HFFc6 (cell line): Measurements from ENCODE around the gene GPX3. TPM values are rescaled to one million over a fixed set of nuclear protein-coding genes. Genes with fewer than 3 reads are reported as not detected.

Experiments
- DNase-seq: peaks from one replicate; pipeline ENCODE4 v3.0.0-alpha.2; 2018
- H3K27ac Mint-ChIP-seq: 2 replicates; pipeline ENCODE4 v1.8.0; 2020; ENCODE audit warnings: mild to moderate bottlenecking, mixed read lengths
- H3K27me3 Mint-ChIP-seq: 2 replicates; pipeline ENCODE4 v1.8.0; 2021; ENCODE audit warnings: mild to moderate bottlenecking, moderate library complexity, mixed read lengths; ENCODE audit not compliant: insufficient read depth
- H3K36me3 Mint-ChIP-seq: 2 replicates; pipeline ENCODE4 v1.8.0; 2021; ENCODE audit warnings: low read depth, mixed read lengths
- H3K4me1 Mint-ChIP-seq: 2 replicates; pipeline ENCODE4 v1.8.0; 2020; ENCODE audit warnings: low read depth, mixed read lengths
- H3K4me3 Mint-ChIP-seq: 2 replicates; pipeline ENCODE4 v1.8.0; 2020; ENCODE audit warnings: mild to moderate bottlenecking, moderate library complexity, mixed read lengths
- H3K9me3 Mint-ChIP-seq: 2 replicates; pipeline ENCODE4 v1.8.0; 2020; ENCODE audit warnings: mild to moderate bottlenecking, mixed read lengths
- total RNA-seq, 6 experiments: library from RNA; stranded (reverse); fragmentation: NEBNext Ultra II Directional; extraction: Animal tissue kit (Norgen Biotek cat#: 25700); gene quantifications; 2 replicates in 1 of 6; 3 replicates in 5 of 6; pipeline ENCODE4 v1.2.3, GENCODE V29; 2021
- TF ChIP-seq, protein P1 (sequence below): fragments of 200-600 bp; sonication (generic); IDR thresholded peaks from 2 replicates; pipeline ENCODE4 v1.5.0; 2021; ENCODE audit warnings: antibody characterized with exemption, mild to moderate bottlenecking

The GPX3 gene
- total RNA-seq, 6 experiments from 2014 or later, result 0.66 to 1.2 (median 0.77) TPM

DNA sequence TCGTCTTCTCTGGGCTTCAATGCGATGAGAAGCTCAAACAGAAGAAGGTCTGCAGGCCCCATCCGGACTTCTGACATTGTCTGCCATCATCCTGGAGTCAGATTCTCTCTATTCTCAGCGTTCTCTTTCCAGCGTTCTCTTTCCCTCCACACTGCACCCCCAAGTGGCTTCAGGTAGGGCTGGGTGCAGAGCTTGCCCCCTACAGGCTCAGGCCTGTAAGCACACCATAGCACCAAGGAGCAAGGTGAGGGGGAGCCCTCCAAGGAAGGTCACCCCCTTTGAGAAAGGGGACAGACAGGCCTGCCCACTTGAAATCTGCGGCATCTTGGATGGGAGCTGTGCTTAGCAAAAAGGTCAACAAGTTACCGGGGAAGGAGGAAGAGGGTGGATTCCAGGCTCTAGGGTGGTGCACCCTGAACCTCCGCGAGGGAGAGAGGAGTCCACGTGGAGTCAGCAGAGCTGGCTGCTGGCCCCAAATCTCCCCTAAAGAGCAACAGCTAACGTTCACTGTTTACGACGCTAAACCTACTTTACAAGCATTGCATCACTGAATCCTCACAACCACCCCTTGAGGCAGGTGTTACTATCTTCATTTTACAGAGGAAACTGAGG lies 27.5 kb downstream of the GPX3 start:
- H3K36me3 Mint-ChIP-seq, result peaks cover 19% of the 10 kb centered on the region

DNA sequence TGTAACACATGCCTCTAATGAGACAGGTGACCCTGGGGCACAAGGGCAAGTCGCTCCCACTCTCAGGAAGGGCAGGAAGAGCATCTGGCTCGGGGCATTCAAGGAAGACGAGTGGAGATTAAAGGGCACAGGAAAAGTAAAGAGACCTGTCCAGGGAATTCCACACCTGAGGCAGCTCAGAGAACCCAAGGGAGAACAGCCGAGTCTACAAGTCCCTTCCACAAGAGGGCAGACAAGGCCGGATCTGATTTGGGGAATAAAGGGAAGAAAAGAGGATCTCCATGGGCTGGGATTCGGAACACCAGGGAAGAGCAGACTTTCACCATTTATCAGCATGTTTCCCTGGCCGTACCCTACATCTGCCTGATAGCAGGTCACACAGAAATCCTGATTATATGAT lies 28.1 kb downstream of the GPX3 start:
- no peaks in the 10 kb centered on the region for H3K9me3 Mint-ChIP-seq
- H3K27ac Mint-ChIP-seq, result no peak overlapping the region
- peaks cover 16% of the 10 kb centered on the region for H3K36me3 Mint-ChIP-seq
- DNase-seq, result peak; percentile 29
- H3K4me1 Mint-ChIP-seq, result peaks cover 14% of the 10 kb centered on the region
- no peaks in the 10 kb centered on the region for H3K27me3 Mint-ChIP-seq
- TF ChIP-seq, protein P1, sequence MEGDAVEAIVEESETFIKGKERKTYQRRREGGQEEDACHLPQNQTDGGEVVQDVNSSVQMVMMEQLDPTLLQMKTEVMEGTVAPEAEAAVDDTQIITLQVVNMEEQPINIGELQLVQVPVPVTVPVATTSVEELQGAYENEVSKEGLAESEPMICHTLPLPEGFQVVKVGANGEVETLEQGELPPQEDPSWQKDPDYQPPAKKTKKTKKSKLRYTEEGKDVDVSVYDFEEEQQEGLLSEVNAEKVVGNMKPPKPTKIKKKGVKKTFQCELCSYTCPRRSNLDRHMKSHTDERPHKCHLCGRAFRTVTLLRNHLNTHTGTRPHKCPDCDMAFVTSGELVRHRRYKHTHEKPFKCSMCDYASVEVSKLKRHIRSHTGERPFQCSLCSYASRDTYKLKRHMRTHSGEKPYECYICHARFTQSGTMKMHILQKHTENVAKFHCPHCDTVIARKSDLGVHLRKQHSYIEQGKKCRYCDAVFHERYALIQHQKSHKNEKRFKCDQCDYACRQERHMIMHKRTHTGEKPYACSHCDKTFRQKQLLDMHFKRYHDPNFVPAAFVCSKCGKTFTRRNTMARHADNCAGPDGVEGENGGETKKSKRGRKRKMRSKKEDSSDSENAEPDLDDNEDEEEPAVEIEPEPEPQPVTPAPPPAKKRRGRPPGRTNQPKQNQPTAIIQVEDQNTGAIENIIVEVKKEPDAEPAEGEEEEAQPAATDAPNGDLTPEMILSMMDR, result peak; percentile 59; the same call in 1 of the 2 replicates
- no peak overlapping the region for H3K4me3 Mint-ChIP-seq

More for the DNA sequence above, 27.5 kb downstream of the GPX3 start:
- Mint-ChIP-seq H3K9me3 (no peaks in the 10 kb centered on the region), H3K27me3 (no peaks in the 10 kb centered on the region), H3K4me1 (peaks cover 14% of the 10 kb centered on the region), H3K27ac (no peak overlapping the region), H3K4me3 (no peak overlapping the region)
- TF ChIP-seq, protein P1, result peak; percentile 80
- no peak for DNase-seq

DNA sequence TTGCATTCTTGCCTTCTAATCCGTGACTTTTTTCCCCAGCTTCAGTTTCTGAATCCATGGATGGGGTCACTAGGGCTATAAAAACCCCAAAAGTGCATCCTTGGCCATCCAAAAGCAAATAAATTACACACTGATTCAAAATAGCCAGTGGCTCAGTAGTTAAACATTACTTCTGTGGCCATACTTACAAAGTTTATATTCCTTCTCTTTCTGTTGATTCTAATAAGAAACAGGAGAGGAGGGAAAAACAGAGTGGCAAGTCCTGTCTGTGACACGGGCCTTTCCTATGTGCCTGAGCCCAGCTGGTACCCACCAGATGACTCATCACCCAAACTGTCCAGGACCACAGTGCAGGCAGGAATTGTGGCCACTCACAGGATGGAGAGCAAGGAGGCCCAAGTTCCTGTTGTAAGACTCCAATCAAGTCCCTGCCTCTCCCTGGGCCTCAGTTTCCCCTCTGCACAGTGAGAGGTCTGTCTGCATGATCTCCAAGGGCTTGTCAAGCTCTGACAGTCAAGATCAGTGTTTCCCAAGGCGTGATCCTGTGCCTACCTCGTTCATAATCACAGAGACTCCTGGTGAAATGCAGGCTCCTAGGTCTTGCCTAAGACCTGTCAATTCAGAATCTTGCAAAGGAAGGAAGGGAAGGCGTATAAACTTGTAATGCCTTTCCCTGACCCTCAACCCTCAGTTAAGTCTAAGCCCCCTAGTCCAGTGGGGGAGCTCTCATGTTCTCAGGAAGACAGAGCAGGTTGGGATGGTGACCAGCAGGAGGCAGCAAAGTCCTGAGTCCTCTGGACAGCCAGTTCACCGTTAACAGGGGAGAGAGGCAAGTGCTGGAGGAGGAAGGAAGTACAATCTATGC lies 30.9 kb downstream of the GPX3 start:
- no peak overlapping the region for H3K4me3 Mint-ChIP-seq
- TF ChIP-seq, protein P1, result peak; percentile 94
- no peaks in the 10 kb centered on the region for H3K9me3 Mint-ChIP-seq
- peak overlapping the region; percentile 39 for H3K27ac Mint-ChIP-seq
- peaks cover 10% of the 10 kb centered on the region for H3K36me3 Mint-ChIP-seq
- H3K4me1 Mint-ChIP-seq, result peaks cover 24% of the 10 kb centered on the region
- no peaks in the 10 kb centered on the region for H3K27me3 Mint-ChIP-seq
- DNase-seq, result peak; percentile 69

DNA sequence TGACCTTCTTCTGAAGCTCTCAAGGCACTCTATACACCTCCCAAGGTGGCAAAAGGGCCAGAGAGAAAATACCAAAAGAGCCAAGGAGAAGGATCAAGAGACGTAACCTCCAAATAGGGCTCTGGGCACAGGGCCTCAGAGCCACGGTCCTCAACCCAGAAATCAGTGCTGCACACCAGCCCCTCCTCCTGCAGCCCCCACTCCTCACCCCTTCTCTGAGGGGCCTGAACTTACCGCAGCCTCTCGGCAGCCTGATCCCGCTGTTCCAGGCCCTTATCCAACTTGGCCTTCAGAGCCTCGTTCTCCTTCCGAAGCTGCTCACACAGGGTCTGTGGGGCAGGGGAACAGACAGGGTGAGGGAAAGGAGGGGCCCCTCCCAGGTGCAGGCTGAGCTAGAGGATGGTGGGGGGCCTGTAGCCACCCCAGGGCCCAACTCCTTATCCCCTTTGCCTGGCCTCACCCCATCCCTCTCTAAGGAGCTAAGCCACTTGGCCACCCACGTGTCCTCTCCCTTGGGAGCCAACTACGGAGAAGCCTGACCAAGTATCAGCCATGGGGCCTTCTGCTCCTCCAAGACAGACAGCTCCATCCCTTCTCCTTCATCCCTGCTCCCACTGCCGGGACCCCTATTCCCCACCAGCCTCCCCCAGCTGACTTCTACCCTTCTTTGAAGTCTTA lies 31.7 kb downstream of the GPX3 start:
- no peak overlapping the region for H3K4me3 Mint-ChIP-seq
- TF ChIP-seq, protein P1, result peak; percentile 48
- no peaks in the 10 kb centered on the region for H3K27me3 Mint-ChIP-seq
- peak overlapping the region; percentile 39; the same call in 1 of the 2 replicates for H3K27ac Mint-ChIP-seq
- peaks cover 26% of the 10 kb centered on the region for H3K4me1 Mint-ChIP-seq
- DNase-seq, result no peak
- no peaks in the 10 kb centered on the region for H3K9me3 Mint-ChIP-seq
- peaks cover 12% of the 10 kb centered on the region for H3K36me3 Mint-ChIP-seq

DNA sequence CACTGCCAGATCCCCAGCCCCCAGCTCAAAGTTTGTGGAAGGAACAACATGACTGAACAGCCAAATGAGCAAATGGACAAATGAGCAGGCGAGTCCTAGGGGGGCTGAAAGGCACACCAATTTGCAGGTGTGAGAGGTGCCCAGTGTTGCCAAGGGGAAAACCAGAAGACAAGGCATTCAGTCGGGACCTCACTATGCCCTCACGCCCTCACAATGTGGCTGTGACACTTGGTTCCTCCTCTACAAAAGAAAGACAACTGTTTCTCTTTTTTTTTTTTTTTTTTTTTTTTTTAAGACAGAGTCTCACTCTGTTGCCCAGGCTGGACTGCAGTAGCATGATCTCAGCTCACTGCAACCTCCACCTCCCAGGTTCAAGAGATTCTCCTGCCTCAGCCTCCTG lies 32.4 kb downstream of the GPX3 start:
- Mint-ChIP-seq H3K4me1 (peaks cover 28% of the 10 kb centered on the region), H3K9me3 (no peaks in the 10 kb centered on the region), H3K36me3 (peaks cover 15% of the 10 kb centered on the region), H3K27me3 (no peaks in the 10 kb centered on the region), H3K27ac (no peak overlapping the region), H3K4me3 (no peak overlapping the region)
- no peak for DNase-seq
- TF ChIP-seq, protein P1, result no peak
